OCI-LY7 (cell line): ENCODE data around the gene PBX1.

Source experiments
- EZH2phosphoT487 ChIP-seq: fragments of 200-600 bp; sonication (generic); IDR thresholded peaks from 2 replicates; pipeline ENCODE4 v1.6.1; 2018; ENCODE audit warnings: low read depth, borderline replicate concordance, mild to moderate bottlenecking, mixed run types, antibody characterized with exemption, low read length, moderate library complexity, mixed read lengths
- TF ChIP-seq, protein P1 (sequence below): fragments of 200-600 bp; sonication (generic); conservative IDR thresholded peaks from 2 replicates; pipeline ENCODE4 v1.5.1; 2014; ENCODE audit warnings: mild to moderate bottlenecking, antibody characterized with exemption, low read length, moderate library complexity, mixed read lengths

DNA sequence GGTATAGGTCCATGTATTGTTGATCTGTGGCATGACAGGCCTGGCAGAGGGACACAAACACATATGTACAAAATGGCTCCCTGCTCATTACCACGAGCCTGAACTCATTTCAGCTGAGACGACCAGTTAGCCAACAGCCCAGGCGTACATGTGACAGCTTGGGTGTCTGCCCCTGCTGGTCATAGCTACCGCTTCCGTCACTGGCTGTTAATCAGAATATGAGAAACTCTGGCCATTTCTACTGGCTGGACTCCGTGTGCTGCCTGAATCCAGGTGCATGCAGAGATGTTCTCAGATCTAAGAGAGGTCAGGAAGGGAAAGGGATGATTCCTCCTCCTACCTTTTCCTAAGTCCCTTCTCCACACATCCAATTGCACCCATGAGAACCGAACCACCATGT, 144.5 kb downstream of the PBX1 start:
- TF ChIP-seq, protein P1, sequence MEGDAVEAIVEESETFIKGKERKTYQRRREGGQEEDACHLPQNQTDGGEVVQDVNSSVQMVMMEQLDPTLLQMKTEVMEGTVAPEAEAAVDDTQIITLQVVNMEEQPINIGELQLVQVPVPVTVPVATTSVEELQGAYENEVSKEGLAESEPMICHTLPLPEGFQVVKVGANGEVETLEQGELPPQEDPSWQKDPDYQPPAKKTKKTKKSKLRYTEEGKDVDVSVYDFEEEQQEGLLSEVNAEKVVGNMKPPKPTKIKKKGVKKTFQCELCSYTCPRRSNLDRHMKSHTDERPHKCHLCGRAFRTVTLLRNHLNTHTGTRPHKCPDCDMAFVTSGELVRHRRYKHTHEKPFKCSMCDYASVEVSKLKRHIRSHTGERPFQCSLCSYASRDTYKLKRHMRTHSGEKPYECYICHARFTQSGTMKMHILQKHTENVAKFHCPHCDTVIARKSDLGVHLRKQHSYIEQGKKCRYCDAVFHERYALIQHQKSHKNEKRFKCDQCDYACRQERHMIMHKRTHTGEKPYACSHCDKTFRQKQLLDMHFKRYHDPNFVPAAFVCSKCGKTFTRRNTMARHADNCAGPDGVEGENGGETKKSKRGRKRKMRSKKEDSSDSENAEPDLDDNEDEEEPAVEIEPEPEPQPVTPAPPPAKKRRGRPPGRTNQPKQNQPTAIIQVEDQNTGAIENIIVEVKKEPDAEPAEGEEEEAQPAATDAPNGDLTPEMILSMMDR: no peak
- TF ChIP-seq EZH2phosphoT487: no peak
